Measurements from ENCODE around the gene CFAP54.
"Not testable (repeated sequence)": the region's sequence is repeated elsewhere in the genome, so short reads cannot be mapped to it uniquely, and the experiment has no call there.

The CFAP54 gene

GRCh38 chr12:96489392-96490056 is at the start of gene CFAP54:
CFAP54 (plus strand) TSS chr12:96489577; CDS start chr12:96489610, 33 bp downstream.
- peak; percentile 93 for DNase-seq

DNA sequence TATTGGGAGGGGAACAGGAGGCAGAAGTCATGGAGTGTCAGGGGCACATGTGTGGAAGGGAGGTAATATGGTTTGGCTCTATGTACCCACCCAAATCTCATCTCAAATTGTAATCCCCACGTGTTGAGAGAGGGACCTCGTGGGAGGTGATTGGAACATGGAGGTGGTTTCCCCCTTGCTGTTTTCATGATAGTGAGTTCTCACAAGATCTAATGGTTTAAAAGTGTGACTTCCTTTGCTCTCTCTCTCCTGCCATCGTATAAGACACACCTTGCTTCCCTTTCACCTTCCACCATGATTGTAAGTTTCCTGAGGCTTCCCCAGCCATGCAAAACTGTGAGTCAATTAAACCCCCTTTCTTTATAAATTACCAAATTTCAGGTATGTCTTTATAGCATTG is 47.6 kb upstream of the CFAP54 start:
- DNase-seq: no peak

GRCh38 chr12:96442906-96443305 is 46.5 kb upstream of the CFAP54 start:
- DNase-seq: no peak

DNA sequence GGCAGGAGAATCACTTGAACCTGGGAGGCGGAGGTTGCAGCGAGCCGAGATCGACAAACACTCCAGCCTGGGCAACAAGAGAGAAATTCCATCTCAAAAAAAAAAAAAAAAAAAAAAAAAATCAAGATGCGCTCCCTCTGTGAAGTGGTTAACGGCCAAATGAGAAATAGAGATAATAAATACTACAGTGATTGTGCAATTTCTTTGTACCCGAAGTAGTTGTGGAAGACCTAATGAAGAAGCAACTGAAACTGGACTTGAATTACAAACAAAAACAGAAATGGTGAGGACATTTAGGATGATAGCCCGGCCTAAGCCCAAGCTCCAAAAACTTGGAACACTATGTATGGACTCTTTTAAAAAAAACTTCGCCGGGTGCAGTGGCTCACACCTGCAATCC is 45.0 kb upstream of the CFAP54 start:
- DNase-seq: no peak

- DNase-seq: peak; percentile 57
Observed at GRCh38 chr12:96445691-96446583, 43.4 kb upstream of the CFAP54 start.

GRCh38 chr12:96447256-96447655 is 42.1 kb upstream of the CFAP54 start:
- DNase-seq: no peak

DNA sequence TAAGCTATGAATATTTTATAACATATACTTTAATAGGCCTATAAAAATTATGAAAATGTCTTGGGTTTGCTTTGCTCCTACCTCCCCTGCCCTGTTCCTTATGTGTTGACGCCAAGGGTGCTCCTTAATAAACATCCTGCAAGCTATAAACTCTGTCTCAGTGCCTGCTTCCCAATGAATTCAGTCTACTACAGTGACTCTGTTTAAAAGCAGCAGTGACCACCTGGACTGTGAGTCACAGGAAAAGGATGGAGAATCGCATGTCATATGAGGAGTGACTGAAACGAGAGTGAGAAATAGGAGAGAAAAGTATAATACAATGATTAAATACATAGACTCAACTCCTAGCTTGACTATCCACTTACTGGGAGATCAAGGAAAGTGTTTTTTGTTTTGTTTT is 41.1 kb upstream of the CFAP54 start:
- no peak for DNase-seq

GRCh38 chr12:96452261-96452922 is 37.0 kb upstream of the CFAP54 start:
- no peak for DNase-seq

DNA sequence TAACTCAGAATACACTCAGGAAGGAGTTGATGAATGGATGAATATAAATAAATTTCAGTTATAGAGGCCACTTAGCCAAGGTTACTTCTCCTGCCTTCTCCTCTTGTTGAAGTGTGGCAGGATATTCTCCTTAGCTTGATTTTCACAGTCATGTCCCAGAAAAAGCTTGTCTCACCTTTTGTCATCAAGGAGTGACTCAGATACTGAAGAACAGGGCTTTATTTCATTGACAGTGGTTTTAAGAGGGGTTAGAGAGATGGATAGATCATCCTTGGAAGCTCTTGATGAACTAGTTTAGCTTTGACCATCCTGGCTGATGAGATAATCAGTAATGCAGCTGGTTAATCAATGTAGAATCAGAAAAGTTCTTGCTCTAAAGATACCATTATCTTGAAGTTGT is 35.0 kb upstream of the CFAP54 start:
- no peak for DNase-seq

DNA sequence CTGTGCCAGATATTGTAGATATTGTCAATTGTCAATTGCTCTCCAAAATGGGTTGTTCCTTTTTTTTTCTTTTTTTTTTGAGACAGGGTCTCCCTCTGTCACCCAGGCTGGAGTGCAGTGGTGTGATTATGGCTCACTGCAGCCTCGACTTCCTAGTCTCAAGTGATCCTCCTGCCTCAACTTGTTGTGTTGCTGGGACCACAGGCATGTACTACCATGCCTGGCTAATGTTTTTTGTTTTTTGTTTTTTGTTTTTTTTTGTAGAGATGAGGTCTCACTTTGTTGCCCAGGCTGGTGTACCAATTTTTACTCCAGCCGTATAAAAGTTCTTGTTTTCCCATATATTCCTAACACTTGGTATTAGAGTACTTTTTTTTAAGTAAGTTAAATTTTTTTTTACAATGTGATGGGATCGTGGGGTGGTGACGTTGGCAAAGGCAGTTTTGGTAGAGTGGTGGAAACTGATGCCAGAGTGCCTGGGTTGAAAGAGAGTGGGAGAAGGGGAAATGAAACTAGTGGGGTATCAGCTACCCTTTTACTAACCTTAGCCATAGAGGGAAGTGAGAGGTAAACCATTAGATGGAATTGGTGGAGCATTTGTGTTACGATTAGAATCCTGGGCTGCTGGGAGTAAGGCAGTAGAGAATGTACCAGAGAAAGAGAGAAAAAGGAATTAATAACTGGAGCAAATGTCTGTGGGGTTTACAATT is 33.0 kb upstream of the CFAP54 start:
- DNase-seq: no peak

DNA sequence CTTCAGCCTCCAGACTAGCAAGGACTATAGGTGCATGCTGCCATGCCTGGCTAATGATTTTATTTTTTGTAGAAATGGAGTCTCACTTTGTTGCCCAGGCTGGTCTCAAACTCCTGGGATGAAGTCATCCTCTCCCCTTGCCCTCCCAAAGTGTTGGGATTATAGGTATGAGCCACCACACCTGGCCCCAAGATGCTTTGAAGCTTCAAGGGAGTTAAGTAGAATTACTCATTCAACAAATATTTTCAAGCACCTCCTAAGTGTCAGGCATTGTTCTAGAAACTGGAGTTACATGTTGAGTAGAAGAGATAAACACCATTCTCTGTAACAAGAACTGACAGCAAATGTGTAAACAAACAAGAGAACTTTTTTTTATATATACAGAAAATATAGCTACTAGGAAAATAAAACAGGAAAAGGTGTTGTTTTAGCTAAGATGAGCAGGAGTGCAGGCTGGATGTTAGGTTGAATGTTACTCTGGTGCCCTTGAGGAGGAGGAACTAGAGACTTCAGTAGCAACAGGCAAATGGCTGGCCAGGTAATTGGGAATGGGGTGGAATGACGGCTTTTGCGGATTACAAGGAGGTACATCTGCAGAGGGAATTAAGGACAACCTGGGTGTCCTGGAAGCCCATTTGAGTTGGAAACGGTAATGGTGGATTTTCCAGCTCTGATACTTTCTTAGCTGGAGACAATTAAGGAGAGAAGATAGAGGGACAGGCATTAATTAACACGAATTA is 32.0 kb upstream of the CFAP54 start:
- DNase-seq: no peak

DNA sequence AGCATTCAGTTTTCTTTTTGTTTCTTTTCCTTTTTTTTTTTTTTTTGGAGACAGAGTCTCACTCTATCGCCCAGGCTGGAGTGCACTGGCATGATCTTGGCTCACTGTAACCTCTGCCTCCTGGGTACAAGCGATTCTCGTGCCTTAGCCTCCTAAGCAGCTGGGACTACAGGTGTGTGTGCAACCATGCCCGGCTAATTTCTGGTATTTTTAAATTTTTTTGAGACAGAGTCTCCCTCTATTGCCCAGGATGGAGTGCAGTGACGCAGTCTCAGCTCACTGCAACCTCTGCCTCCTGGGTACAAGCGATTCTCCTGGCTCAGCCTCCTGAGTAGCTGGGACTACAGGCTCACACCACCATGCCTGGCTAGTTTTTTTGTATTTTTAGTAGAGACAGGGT is 30.1 kb upstream of the CFAP54 start:
- DNase-seq: not testable (repeated sequence)

DNA sequence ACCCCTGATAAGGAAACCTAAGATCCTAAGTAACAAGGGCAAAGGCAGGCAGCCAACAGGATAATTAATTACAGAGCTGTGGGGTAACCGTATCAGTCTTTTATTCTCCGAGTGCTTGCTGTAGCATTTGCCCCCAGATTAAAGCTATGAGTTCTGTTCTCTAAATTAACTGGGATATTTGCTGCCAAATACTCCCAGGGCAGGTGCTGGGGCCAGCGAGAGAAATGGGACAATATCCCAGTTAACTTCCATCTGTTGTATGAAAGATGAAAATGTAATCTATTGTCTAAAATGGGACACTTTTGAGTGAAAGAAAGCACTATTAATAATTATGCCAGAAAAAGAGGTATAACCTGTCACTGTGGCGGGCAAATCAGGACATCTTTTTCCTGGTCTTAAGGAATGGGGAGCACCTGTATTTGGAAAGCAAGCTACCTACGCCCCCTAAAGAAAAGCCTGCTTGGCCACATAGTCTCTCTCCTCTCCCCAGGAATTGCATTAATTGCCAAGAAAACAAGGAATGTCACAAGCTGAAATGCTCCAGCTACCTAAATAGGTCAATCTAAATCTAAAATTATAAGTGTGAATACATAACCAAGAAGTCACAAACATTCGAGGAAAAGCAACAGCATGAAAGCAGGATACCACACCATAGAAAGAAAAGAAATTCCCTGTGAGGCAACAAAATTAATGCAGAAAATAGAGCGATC is 26.7 kb upstream of the CFAP54 start:
- no peak for DNase-seq

GRCh38 chr12:96465896-96466295 is 23.5 kb upstream of the CFAP54 start:
- DNase-seq: no peak

- DNase-seq: no peak
Observed at GRCh38 chr12:96466939-96467751, 22.2 kb upstream of the CFAP54 start.

- DNase-seq: no peak
Observed at GRCh38 chr12:96471368-96472050, 17.9 kb upstream of the CFAP54 start.

GRCh38 chr12:96472384-96472783 is 17.0 kb upstream of the CFAP54 start:
- DNase-seq: no peak

DNA sequence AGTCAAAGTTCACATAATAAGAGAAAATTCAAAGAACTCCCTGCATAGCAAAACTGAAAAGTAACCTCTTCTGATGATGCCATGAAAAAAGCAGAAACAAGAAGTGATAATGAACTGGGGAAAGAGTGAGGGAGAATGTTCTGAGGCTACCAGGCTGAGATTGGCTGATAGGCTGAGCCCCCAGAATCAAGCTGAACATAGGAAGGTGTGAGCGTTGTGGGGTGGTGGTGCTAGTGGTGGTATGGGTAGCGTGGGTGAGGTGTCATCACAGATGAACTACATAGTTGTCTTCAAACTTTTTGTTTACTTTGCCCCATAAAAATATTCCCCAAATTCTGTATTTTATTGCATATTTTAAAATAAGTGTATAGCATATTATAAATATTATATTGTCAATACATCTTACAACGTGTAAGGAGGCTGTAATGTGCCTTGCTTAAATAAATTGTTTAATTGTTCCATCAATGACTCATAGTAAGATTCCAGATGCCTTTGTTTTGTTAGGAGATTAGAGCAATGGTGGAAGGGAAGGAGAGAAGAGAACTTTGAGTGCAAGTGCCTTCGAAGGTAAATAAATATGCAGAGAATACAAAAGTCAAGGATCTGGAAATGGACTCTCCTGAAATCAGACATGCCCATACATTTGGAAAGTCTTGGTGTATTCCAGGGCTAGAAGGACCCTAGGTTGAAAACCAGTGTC is 15.8 kb upstream of the CFAP54 start:
- DNase-seq: no peak

DNA sequence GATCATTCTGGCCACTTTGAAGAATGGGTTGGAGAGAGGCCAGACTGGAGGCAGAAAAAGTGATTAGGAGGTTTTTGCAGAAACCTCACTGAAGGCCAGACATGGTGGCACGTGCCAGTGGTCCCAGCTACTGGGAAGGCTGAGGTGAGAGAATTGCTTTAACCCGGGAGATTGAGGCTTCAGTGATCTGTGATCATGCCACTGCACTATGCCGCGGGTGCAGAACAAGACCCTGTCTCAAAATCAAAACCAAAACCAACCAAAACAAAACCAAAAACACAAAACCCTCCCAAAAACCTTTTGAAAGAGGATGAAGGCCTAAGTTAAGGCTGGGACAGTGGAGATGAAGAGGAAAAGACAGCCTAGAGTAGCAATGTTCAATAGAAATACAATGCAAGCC is 15.2 kb upstream of the CFAP54 start:
- no peak for DNase-seq

DNA sequence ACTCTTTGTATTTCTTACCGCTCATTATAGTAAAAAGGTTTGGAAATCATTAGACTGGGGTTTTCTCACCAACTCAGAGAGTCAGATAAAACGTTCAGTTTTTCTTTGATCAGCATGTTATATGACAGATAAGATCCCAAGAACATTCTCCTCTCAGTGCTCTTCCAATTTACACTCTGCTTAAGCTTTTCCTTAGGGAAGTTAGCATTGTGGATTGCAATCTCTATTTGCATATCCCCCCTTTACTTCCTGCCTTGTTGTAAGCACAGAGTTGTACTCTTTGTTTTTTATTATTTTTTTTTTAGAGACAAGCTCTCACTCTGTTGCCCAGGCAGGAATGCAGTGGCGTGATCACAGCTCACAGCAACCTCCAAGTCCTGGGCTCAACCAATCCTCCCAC is 11.4 kb upstream of the CFAP54 start:
- DNase-seq: no peak

All from stimulated activated CD4-positive, alpha-beta T cell treated with anti-CD3 and anti-CD28 coated beads, Interleukin-1b, Interleukin-23, amount 100 ng/mL, for 48 hours (primary cell).